Mucosa of rectum (tissue), 2 donors: ENCODE data around the gene STN1.
A peak's percentile ranks its signal among the peaks of the same experiment; 100 is the strongest.

Source experiments
- H3K27ac ChIP-seq, 2 donors: one replicate each; pipeline ENCODE4 v1.7.0; 2013; ENCODE audit warnings: inconsistent platforms in 2 of 2, low read depth in 2 of 2, low read length in 2 of 2
- H3K27me3 ChIP-seq, 2 donors: one replicate each; pipeline ENCODE4 v1.7.0; 2013; ENCODE audit warnings: low read length in 2 of 2; ENCODE audit not compliant: control insufficient read depth in 2 of 2, insufficient read depth in 2 of 2
- H3K36me3 ChIP-seq, 2 donors: one replicate each; pipeline ENCODE4 v1.7.0; 2013; ENCODE audit warnings: low read length in 2 of 2; ENCODE audit not compliant: control insufficient read depth in 2 of 2, insufficient read depth in 2 of 2
- H3K4me1 ChIP-seq, 2 donors: one replicate each; pipeline ENCODE4 v1.7.0; 2013; ENCODE audit warnings: low read length in 2 of 2, mild to moderate bottlenecking in 1 of 2; ENCODE audit not compliant: control insufficient read depth in 2 of 2, insufficient read depth in 2 of 2
- H3K4me3 ChIP-seq, 2 donors: one replicate each; pipeline ENCODE4 v1.7.0; 2013; ENCODE audit warnings: low read length in 2 of 2
- H3K9ac ChIP-seq, 2 donors: one replicate each; pipeline ENCODE4 v1.7.0; 2013; ENCODE audit warnings: low read length in 2 of 2, low read depth in 1 of 2, mild to moderate bottlenecking in 1 of 2
- H3K9me3 ChIP-seq, 2 donors: one replicate each; pipeline ENCODE4 v1.7.0; 2013; ENCODE audit warnings: low read length in 2 of 2; ENCODE audit not compliant: control insufficient read depth in 2 of 2
- donor health status: healthy.
- donor health status: Normal muscosa, but diverticular disease.

Gene STN1

DNA sequence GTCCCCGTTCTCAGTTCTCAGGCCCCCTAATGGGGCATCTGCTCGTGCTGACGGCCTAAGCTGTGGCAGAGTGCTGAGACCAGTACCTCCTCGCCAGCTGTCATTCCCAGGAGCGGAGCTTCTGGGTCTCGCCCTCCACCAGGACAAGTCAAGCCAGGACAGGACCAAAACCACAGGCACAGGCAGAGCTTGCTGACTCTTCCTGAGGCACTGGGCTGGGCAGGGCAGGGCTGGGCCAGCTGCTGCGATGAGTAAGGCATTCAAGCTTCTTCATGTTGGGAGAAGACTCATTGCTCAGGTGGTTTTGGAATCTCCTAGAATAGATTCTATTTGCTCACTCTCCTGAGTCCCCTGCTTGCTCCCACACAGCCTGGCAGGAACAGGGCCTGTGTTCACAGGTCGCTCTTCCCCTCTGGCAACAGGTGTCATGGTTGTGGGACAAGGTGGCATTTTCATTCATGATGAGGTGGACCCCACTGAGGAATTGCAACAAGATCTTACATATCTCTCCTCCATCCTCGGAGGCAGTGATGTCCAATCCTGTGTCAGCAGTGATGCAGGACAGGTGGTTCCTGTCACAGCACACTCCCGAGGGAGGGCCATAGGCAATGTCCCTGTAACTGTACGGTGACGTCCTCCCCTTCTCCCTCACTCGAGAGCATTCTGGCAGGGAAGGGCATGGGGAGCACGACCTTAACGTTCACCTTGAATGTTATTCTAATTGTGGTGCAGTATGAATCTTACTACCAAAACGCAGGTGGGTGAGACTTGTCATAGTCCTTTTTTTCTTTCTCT, 45.6 kb downstream of the STN1 start:
- no peak overlapping the region for H3K4me3 ChIP-seq
- H3K9me3 ChIP-seq: no peaks in the 10 kb centered on the region
- H3K27ac ChIP-seq: no peak overlapping the region
- H3K36me3 ChIP-seq: peaks cover 2 to 12% of the 10 kb centered on the region in 2 donors
- no peaks in the 10 kb centered on the region for H3K27me3 ChIP-seq
- no peaks in the 10 kb centered on the region for H3K4me1 ChIP-seq
- no peak overlapping the region for H3K9ac ChIP-seq

DNA sequence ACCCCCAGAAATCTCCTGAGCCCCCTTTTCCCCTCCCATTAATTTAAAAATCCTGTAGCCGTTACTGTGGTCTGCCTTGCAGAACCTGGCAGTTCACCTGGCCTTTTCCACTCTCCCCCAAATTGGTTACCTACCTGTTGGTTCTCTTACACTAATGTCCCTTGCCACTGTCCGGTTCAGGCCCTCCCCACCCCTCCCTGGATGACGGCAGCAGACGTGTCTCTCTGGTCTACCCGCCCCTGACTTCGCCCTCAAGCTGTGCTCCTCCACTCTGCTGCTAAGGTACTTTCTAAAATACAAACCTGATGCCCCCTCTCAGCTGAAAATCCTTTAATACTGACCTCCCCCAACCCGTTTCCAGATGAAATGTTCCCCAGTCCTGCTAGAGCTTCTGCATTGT, 47.0 kb downstream of the STN1 start:
- no peaks in the 10 kb centered on the region for H3K9me3 ChIP-seq
- peaks cover 2 to 9% of the 10 kb centered on the region in 2 donors for H3K36me3 ChIP-seq
- no peak overlapping the region for H3K27ac ChIP-seq
- no peaks in the 10 kb centered on the region for H3K4me1 ChIP-seq
- no peak overlapping the region for H3K9ac ChIP-seq
- H3K4me3 ChIP-seq: no peak overlapping the region
- H3K27me3 ChIP-seq: no peaks in the 10 kb centered on the region

DNA sequence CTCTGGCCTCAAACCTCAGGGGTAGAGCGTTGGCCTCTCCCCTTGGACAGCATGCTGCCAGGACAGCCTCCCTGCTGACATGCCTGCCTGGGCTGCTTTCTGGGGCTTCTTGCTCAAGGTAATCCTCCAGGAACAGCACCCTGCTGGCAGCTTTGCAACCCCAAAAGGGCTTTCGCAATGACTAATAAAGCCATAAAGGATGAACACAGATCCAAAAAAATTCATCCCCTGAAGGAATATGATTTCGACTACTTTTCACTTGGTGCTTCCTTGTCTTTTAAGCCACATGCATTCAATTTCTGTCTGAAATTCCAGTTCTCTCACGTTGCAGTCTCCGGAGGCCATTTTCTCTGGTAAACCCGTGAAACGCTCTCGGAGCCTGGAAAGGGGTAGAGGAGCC, 47.5 kb downstream of the STN1 start:
- no peak overlapping the region for H3K4me3 ChIP-seq
- no peaks in the 10 kb centered on the region for H3K4me1 ChIP-seq
- no peaks in the 10 kb centered on the region for H3K27me3 ChIP-seq
- H3K27ac ChIP-seq: no peak overlapping the region
- H3K9me3 ChIP-seq: no peaks in the 10 kb centered on the region
- H3K36me3 ChIP-seq: peaks cover 2 to 9% of the 10 kb centered on the region in 2 donors
- no peak overlapping the region for H3K9ac ChIP-seq

DNA sequence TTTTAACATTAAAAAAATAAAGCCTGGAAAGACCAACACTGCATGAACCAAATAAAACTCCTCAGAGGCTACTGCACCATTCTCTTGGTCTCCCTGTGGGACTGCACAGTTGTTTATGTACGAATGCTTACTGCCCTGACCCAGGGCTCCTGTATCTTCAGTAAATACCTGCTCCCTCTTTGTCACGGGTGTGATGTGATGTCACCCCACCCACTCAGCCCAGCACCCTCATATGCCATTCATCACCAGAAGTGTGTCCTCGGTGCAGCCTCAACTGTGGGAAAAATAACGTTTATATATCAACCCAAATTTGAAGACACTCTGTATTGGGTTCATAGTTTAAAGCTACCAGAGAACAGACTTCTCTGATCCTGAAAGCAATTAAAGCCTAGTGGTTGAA, 48.6 kb downstream of the STN1 start:
- no peak overlapping the region for H3K4me3 ChIP-seq
- no peaks in the 10 kb centered on the region for H3K9me3 ChIP-seq
- H3K27me3 ChIP-seq: no peaks in the 10 kb centered on the region
- H3K36me3 ChIP-seq: peaks cover 2 to 9% of the 10 kb centered on the region in 2 donors
- no peak overlapping the region for H3K27ac ChIP-seq
- H3K4me1 ChIP-seq: no peaks in the 10 kb centered on the region
- no peak overlapping the region for H3K9ac ChIP-seq

DNA sequence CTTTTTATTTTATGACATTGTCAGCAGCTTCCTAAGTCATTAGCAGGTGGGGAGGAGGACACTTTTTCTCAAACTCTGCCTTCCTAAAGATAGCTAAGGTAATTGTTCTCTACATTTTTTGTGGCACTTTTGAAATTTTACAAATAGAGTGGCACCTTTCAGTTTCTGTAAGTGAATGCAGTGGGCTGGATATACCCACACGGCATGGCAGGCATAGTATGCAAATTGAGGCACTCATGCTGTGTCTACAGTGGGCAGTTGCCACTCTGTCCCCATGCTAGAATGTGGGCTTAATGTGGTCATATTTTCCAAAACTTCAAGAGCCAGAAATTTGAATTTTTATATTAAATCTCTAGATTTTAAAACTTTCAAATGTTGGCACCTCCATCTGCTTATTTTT, 49.8 kb downstream of the STN1 start:
- no peaks in the 10 kb centered on the region for H3K9me3 ChIP-seq
- H3K27ac ChIP-seq: no peak overlapping the region
- H3K27me3 ChIP-seq: no peaks in the 10 kb centered on the region
- H3K36me3 ChIP-seq: peaks cover 2 to 7% of the 10 kb centered on the region in 2 donors
- no peak overlapping the region for H3K4me3 ChIP-seq
- no peaks in the 10 kb centered on the region for H3K4me1 ChIP-seq
- H3K9ac ChIP-seq: no peak overlapping the region

DNA sequence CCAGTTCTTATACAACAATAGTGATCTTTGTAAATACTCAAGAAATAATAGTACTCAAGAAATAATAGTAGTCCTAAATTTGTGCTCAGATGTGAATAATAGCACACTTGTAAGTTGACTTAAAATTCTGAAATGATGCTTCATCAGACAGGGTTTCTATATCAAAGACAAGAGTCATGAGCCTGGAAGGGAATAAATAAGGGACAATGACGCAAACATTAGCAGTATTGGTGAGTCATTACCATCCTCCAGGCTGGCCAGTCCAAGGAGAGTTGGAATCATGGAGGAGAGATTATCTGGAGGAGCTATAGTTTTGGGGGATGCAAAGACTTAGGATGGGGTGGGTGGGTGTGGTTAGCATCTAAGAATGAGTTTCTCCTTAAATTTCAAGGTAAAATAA, 56.5 kb downstream of the STN1 start:
- Histone ChIP-seq H3K36me3 (no peaks in the 10 kb centered on the region), H3K9me3 (no peaks in the 10 kb centered on the region), H3K4me1 (peaks cover 4 to 11% of the 10 kb centered on the region in 2 donors), H3K27ac (no peak overlapping the region), H3K9ac (no peak overlapping the region), H3K27me3 (no peaks in the 10 kb centered on the region), H3K4me3 (no peak overlapping the region)

DNA sequence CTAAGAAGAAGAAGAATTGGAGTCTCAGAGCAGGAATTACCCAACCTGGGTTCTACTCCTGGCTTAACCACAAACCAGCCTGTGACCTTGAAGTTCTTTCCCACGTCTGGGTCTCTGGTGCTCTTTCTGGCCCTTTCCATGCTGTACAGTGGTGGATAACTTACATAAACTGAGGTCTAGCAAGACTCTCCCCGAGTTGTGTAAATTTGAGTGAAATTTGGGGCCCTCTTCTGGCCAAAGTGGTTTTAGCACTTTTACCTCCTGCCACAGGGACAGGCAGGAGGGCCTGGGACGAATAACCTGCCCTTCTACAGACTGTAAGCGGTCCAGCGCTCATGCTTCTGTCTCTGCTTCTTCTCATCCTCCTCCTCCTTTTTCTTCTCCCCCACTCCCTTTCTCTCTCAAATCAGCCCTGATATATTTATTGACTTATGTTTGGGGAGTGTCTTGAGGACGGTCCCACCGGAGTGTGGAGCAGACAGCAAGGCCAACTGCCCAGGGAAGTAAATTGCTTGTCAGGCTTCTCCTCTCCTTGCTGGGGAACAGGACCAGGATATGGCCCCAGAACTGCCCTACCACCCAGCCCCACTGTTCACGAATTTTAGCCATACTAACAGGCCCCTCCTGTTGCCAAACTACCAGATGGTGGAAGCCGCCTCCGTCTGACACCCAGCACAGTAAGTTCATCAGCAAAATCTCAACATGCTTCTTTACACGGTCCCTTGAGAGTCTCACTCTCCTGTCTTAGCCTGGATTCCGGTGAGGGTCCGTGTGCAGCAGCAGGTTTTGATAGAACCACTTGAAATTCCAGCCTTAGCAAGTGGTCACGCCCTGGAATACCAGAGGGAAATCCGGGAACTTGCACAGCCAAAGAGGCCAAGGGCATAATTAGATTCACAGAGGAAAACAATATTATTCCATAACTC, 58.6 kb downstream of the STN1 start:
- no peak overlapping the region for H3K4me3 ChIP-seq
- H3K27me3 ChIP-seq: no peaks in the 10 kb centered on the region
- no peaks in the 10 kb centered on the region for H3K36me3 ChIP-seq
- no peak overlapping the region for H3K9ac ChIP-seq
- H3K4me1 ChIP-seq: peaks cover 10 to 21% of the 10 kb centered on the region in 2 donors
- no peaks in the 10 kb centered on the region for H3K9me3 ChIP-seq
- H3K27ac ChIP-seq: peak overlapping the region in 1 of 2 donors; percentile 11

DNA sequence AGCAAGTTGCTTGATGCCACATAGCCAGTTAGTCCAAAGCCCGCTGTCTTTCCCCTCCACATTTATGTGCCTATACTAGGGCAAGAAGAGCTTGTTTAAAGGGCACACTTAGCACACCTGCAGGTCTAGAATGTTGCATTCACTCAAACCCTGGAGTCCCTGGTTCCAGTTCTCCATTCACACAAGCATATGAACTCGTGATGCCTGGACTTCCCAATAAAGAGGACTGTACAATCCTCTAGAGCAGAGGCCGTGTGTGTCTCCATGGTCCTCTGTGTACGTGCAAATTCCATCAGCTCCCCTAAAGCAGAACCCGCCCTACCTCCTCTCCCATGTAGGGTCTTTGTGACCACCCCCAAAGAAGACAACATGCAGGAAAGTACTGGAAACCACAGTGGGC, 59.6 kb downstream of the STN1 start:
- Histone ChIP-seq H3K27ac (no peak overlapping the region), H3K27me3 (no peaks in the 10 kb centered on the region), H3K9ac (no peak overlapping the region), H3K4me3 (no peak overlapping the region), H3K4me1 (peaks cover 21 to 32% of the 10 kb centered on the region in 2 donors), H3K9me3 (no peaks in the 10 kb centered on the region), H3K36me3 (no peaks in the 10 kb centered on the region)

DNA sequence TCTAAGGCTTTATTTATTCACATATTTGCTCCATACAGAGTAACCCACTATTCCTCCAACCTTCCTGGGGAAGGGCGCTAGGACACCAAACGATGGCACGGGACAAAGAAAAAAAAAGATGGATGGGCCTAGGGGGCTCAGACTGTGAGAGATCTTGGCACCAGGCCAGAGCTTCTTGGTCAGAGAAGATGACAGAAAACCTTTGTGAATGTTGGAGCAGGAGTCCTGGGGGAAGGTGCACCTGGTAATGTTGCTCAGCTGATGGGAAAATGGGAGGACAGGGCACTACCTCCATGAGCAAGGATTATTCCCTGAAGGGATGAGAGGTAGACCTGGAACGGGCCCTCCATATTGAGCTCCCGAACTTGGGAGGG, 61.2 kb downstream of the STN1 start:
- H3K9ac ChIP-seq: no peak overlapping the region
- no peaks in the 10 kb centered on the region for H3K9me3 ChIP-seq
- peaks cover 32 to 47% of the 10 kb centered on the region in 2 donors for H3K4me1 ChIP-seq
- no peak overlapping the region for H3K4me3 ChIP-seq
- no peaks in the 10 kb centered on the region for H3K27me3 ChIP-seq
- no peak overlapping the region for H3K27ac ChIP-seq
- H3K36me3 ChIP-seq: no peaks in the 10 kb centered on the region
